ENCODE measurements around the gene GLIS1.

DNA sequence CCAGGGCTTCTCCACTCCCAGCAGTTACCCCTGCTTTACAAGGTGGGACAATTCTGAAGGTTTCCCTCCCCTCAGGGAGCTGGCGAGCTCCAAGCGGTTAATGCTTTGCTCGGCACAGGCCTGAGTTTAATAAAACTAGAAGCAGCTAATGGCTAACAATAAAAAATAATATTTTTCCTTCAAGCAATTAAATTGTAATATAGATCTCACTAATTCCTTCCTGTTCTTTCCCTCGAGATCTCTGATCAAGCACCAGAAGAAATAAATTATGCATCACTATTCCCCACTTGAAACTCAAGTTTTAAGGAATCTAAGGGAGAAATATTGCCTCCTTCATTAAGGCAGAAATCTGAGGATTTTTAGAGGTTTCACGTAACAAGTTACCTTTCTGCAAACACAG is 42.9 kb downstream of the GLIS1 start:
- TF ChIP-seq POLR2AphosphoS5 (IDR thresholded peaks at IDR 0.05; ENCODE audit: borderline replicate concordance, low read depth, low read length) = no peak
- TF ChIP-seq EZH2 (IDR thresholded peaks at IDR 0.05) = no peak

All from SK-N-MC (cell line).